ENCODE results near the gene NR1D1. TPM values are rescaled to one million over a fixed set of nuclear protein-coding genes. Genes with fewer than 3 reads are reported as not detected.

NR1D1 gene
- total and polyA plus RNA-seq, 2 of the 13 experiments (the other 11 are each of a cell fraction or from before 2014, with no cell fraction given) = 2.1 to 2.7 TPM

- TF ChIP-seq RBM22 (optimal IDR thresholded peaks at IDR 0.05; ENCODE audit: low read length) (peak; percentile 55), DMAP1 (CRISPR knock-in tag; IDR thresholded peaks at IDR 0.05) (peak; percentile 99), ZNF572 (CRISPR knock-in tag; IDR thresholded peaks at IDR 0.05) (no peak), ZNF44 (CRISPR knock-in tag; IDR thresholded peaks at IDR 0.05) (peak; percentile 15; the same call in 1 of the 2 replicates), TCF12 (IDR thresholded peaks at IDR 0.05) (no peak), TCF12 (CRISPR knock-in tag; IDR thresholded peaks at IDR 0.05) (peak; percentile 44; the same call in 1 of the 2 replicates), ZBTB3 (CRISPR knock-in tag; IDR thresholded peaks at IDR 0.05; ENCODE audit: borderline replicate concordance, low read depth) (peak; percentile 66; the same call in 1 of the 2 replicates), ZFP36L1 (CRISPR knock-in tag; IDR thresholded peaks at IDR 0.05) (no peak), ZSCAN22 (CRISPR knock-in tag; IDR thresholded peaks at IDR 0.05) (no peak), ATF1 (CRISPR knock-in tag; IDR thresholded peaks at IDR 0.05) (peak; percentile 66), POGK (CRISPR knock-in tag; conservative IDR thresholded peaks at IDR 0.05) (peak; percentile 58), ZMYM3 (CRISPR knock-in tag; IDR thresholded peaks at IDR 0.05) (peak; percentile 39; the same call in 1 of the 2 replicates), FOXP4 (CRISPR knock-in tag; IDR thresholded peaks at IDR 0.05) (peak; percentile 65), NFE2L1 (CRISPR knock-in tag; IDR thresholded peaks at IDR 0.05; ENCODE audit: borderline replicate concordance) (no peak), ZMAT5 (CRISPR knock-in tag; IDR thresholded peaks at IDR 0.05; ENCODE audit: borderline replicate concordance, low read depth) (no peak), SALL2 (CRISPR knock-in tag; IDR thresholded peaks at IDR 0.05) (peak; percentile 77; the same call in 1 of the 2 replicates), ZKSCAN5 (CRISPR knock-in tag; IDR thresholded peaks at IDR 0.05) (no peak), ZNF784 (CRISPR knock-in tag; IDR thresholded peaks at IDR 0.05; ENCODE audit: borderline replicate concordance) (peak; percentile 79; the same call in 1 of the 2 replicates), NRL (CRISPR knock-in tag; IDR thresholded peaks at IDR 0.05; ENCODE audit: borderline replicate concordance) (no peak), POGZ (CRISPR knock-in tag; IDR thresholded peaks at IDR 0.05) (peak; percentile 86; the same call in 1 of the 2 replicates)
Measured at GRCh38 chr17:40113110-40113906, 12.9 kb upstream of the NR1D1 start (continued).
